ENCODE data around the gene HBQ1. TPM values are rescaled to one million over a fixed set of nuclear protein-coding genes. Genes with fewer than 3 reads are reported as not detected.
"Not testable (repeated sequence)": the region's sequence is repeated elsewhere in the genome, so short reads cannot be mapped to it uniquely, and the experiment has no call there.

The HBQ1 gene
- total and polyA plus RNA-seq, 7 donors, result 0.19 TPM; not detected in 6

DNA sequence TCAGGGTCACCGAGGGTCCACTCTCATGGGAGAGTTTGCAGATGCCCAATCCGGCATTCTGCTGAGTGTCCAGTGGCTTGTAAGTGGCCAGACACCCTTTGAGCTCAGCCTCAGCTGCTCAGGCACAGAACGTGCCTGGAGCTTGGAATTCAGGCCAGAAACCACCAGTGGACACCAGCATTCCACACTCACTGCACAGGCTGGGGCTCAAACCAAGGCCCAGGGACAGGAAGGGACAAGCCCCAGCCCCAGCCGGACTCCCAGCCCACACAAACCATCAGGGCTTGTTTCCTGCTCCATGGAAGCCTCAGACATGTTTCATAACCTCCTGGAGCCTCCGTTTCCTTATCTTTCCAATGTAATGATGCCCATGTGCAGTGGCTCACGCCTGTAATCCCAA is 36.8 kb upstream of the HBQ1 start:
- intact Hi-C loops (cut with DNase I), result no loop called here
- H3K36me3 ChIP-seq, result no peaks in the 10 kb centered on the region
- no peak overlapping the region for H3K27ac ChIP-seq
- H3K27me3 ChIP-seq, result no peaks in the 10 kb centered on the region
- WGBS, 2 donors, result 63 to 70% methylated on average over 6 of the region's 6 CpGs
- peaks cover 0 to 7% (median 0%) of the 10 kb centered on the region in 4 donors for H3K4me1 ChIP-seq
- no peaks in the 10 kb centered on the region for H3K9me3 ChIP-seq
- TF ChIP-seq, protein P1, sequence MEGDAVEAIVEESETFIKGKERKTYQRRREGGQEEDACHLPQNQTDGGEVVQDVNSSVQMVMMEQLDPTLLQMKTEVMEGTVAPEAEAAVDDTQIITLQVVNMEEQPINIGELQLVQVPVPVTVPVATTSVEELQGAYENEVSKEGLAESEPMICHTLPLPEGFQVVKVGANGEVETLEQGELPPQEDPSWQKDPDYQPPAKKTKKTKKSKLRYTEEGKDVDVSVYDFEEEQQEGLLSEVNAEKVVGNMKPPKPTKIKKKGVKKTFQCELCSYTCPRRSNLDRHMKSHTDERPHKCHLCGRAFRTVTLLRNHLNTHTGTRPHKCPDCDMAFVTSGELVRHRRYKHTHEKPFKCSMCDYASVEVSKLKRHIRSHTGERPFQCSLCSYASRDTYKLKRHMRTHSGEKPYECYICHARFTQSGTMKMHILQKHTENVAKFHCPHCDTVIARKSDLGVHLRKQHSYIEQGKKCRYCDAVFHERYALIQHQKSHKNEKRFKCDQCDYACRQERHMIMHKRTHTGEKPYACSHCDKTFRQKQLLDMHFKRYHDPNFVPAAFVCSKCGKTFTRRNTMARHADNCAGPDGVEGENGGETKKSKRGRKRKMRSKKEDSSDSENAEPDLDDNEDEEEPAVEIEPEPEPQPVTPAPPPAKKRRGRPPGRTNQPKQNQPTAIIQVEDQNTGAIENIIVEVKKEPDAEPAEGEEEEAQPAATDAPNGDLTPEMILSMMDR (IDR thresholded peaks at IDR 0.05), result no peak
- TF ChIP-seq POLR2A (IDR thresholded peaks at IDR 0.05) (no peak), EP300 (IDR thresholded peaks at IDR 0.05) (no peak), POLR2AphosphoS5 (IDR thresholded peaks at IDR 0.05) (no peak)
- H3K4me3 ChIP-seq, result no peak overlapping the region
- DNase-seq, result no peak

DNA sequence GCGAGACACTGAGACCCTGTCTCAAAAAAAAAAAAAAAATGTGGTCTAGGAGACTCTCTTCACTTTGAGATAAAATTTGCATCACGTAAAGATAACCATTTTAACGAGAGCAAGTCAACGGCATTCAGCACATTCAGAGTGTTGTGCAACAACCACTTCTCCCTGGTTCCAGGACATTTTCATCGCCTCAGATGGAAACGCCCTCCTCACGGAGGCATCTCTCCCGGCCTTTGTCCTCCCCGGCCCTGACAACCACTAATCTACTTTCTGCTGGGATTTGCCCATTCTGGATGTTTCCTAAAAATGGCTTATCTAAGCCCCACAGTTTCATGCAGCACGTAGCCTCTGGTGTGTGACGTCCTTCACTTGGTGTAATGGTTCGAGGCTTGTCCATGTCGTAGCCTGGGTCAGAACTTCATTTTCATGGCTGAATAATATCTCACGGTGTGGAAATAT is 35.4 kb upstream of the HBQ1 start:
- no peak overlapping the region for H3K4me3 ChIP-seq
- no peaks in the 10 kb centered on the region for H3K9me3 ChIP-seq
- no peaks in the 10 kb centered on the region for H3K27me3 ChIP-seq
- no peaks in the 10 kb centered on the region for H3K4me1 ChIP-seq
- no peak overlapping the region for H3K27ac ChIP-seq
- intact Hi-C loops (cut with DNase I), result no loop called here
- H3K36me3 ChIP-seq, result no peaks in the 10 kb centered on the region
- no peak for TF ChIP-seq EP300 (IDR thresholded peaks at IDR 0.05)
- 65 to 81% methylated on average over 14 of the region's 14 CpGs for WGBS, 2 donors
- DNase-seq, result no peak

DNA sequence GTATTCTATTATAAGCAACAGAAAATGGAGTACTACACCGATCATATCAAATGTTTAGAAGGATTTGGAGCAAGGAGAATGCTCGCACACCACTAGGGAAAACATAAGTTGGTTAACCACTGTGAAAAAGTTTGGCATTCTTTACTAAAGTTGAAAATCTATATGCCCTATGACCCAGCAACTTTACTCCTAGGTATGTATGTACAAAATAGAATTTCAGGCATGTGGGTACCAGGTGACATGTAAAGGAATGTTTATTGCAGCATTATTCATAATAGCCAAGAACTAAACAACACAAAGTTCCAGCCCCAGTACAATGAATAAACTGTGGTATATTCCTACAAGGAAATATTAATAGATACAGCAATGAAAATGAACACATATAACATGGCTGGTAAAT is 33.6 kb upstream of the HBQ1 start:
- no peak overlapping the region for H3K27ac ChIP-seq
- TF ChIP-seq, protein P1 (IDR thresholded peaks at IDR 0.05), result no peak
- no peaks in the 10 kb centered on the region for H3K36me3 ChIP-seq
- no peaks in the 10 kb centered on the region for H3K9me3 ChIP-seq
- intact Hi-C loops (cut with DNase I), result no loop called here
- no peak overlapping the region for H3K4me3 ChIP-seq
- 87 to 91% methylated on average over 2 of the region's 2 CpGs for WGBS, 2 donors
- no peaks in the 10 kb centered on the region for H3K27me3 ChIP-seq
- H3K4me1 ChIP-seq, result no peaks in the 10 kb centered on the region
- DNase-seq, result no peak

DNA sequence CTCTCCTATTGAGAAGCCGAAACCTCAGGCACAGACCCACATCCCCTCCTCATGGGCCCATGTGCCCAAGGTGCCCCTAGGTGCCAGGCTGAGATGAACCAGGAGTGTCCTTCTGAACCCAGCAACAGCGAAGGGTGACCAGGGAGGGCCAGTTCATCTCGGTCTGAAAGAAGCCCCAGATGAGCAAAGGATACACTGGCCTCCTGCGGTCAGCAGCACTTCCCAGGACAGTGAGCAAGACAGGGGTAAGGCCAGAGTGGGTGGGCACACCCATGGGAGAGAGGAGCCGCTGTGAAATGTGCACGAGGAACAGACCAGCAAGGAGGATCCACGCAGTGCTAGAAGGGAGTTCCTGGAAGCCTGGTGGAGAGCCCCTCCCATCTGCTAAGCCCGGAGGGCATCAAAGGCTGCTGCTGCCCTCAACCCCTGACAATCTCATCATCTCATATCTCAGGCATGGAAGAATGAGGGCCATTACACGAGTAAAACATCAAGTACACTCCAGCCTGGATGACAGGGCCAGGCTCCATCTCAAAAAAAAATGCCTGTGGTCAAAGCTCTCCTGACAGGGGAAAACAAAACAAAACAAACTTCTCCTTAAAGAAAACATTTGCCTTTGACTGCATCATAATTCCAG is 31.1 kb upstream of the HBQ1 start:
- no peak overlapping the region for H3K27ac ChIP-seq
- no peaks in the 10 kb centered on the region for H3K9me3 ChIP-seq
- H3K36me3 ChIP-seq, result no peaks in the 10 kb centered on the region
- peaks cover 0 to under 1% (median 0%) of the 10 kb centered on the region in 3 donors for H3K27me3 ChIP-seq
- H3K4me1 ChIP-seq, result peaks cover 0 to under 1% (median under 1%) of the 10 kb centered on the region in 4 donors
- DNase-seq, result no peak
- WGBS, 2 donors, result 40 to 56% methylated on average over 9 of the region's 9 CpGs
- TF ChIP-seq POLR2A (IDR thresholded peaks at IDR 0.05), result no peak
- H3K4me3 ChIP-seq, result no peak overlapping the region
- intact Hi-C loops (cut with DNase I), result no loop called here

DNA sequence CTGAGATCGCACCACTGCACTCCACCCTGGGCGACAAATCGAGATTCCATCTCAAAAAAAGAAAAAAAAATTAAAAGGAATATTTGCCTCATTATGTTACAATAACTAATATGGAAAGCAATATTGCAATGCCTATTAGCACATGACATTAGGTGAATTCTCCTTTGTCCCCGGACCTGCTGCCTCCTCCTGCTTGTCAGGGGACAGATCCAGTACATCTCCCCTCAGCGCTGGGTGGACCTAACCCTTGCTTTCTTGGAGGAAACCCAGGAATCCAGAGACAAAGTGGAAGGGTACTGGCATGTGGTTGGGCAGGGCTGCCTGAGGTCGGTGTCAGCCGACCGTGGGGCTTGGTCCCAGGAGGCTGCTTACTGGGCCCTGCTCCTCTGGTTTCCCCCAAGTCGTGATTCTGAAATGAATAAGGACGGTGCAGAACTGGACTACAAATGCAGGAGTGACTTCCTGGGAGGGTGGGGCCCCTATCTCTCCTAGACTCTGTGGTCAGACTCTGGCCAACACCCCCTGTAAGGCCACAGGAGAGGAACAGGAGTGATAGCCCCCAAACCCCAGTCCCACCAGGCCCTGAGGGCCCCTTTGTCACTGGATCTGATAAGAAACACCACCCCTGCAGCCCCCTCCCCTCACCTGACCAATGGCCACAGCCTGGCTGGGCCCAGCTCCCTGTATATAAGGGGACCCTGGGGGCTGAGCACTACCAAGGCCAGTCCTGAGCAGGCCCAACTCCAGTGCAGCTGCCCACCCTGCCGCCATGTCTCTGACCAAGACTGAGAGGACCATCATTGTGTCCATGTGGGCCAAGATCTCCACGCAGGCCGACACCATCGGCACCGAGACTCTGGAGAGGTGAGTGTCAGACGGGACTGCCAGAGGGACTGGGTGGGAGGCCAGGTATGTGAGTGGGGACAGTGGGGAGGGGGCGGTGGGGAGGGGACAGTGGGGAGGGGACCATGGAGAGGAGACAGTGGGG is 27.8 kb upstream of the HBQ1 start, which contains the start of gene HBZ:
TSS of gene HBZ (plus strand) at position 504 of the 988 bp plus-strand sequence. CDS start at position 770, 266 bp downstream.
- H3K27me3 ChIP-seq, result peaks cover 10 to 33% (median 21%) of the 10 kb centered on the region in 3 donors
- no peak within 1 kb of the TSS for H3K4me3 ChIP-seq
- H3K36me3 ChIP-seq, result no peaks in the 10 kb centered on the region
- no peak within 1 kb of the TSS for H3K27ac ChIP-seq
- intact Hi-C loops (cut with DNase I), result no loop called here
- 70 to 78% methylated on average over 17 of the region's 17 CpGs for WGBS, 2 donors
- TF ChIP-seq, protein P1 (IDR thresholded peaks at IDR 0.05), result no peak
- TF ChIP-seq EP300 (IDR thresholded peaks at IDR 0.05), result no peak
- no peak for TF ChIP-seq POLR2AphosphoS5 (IDR thresholded peaks at IDR 0.05)
- TF ChIP-seq POLR2A (IDR thresholded peaks at IDR 0.05), result no peak
- H3K9me3 ChIP-seq, result no peaks in the 10 kb centered on the region
- peaks cover 0 to 10% (median 10%) of the 10 kb centered on the region in 4 donors for H3K4me1 ChIP-seq
- DNase-seq, result no peak

DNA sequence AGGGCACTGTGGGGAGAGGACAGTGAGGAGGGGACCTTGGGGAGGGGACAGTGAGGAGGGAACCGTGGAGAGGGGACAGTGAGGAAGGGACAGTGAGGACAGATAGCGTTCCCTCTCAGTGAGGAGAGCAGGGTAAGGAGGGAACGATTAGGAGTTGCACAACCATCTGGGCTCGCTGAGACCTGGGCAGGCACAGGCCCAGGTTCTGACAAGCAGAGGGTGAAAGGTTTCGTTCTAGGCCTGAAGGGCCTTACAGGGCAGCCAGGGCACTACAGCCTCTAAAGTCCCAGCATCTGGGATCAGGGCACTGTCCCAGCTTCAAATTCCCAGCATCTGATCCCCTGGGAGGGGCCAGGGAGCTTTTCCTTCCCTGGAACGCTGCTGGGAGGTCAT is 27.1 kb upstream of the HBQ1 start:
- H3K36me3 ChIP-seq; H3K4me3 ChIP-seq; intact Hi-C loops (cut with DNase I); DNase-seq; H3K9me3 ChIP-seq; H3K27ac ChIP-seq: not testable (repeated sequence)
- H3K27me3 ChIP-seq, result peaks cover 10 to 39% (median 21%) of the 10 kb centered on the region in 3 donors
- WGBS, 2 donors, result 36 to 61% methylated on average over 4 of the region's 6 CpGs
- H3K4me1 ChIP-seq, result peaks cover 0 to 10% (median 10%) of the 10 kb centered on the region in 4 donors

DNA sequence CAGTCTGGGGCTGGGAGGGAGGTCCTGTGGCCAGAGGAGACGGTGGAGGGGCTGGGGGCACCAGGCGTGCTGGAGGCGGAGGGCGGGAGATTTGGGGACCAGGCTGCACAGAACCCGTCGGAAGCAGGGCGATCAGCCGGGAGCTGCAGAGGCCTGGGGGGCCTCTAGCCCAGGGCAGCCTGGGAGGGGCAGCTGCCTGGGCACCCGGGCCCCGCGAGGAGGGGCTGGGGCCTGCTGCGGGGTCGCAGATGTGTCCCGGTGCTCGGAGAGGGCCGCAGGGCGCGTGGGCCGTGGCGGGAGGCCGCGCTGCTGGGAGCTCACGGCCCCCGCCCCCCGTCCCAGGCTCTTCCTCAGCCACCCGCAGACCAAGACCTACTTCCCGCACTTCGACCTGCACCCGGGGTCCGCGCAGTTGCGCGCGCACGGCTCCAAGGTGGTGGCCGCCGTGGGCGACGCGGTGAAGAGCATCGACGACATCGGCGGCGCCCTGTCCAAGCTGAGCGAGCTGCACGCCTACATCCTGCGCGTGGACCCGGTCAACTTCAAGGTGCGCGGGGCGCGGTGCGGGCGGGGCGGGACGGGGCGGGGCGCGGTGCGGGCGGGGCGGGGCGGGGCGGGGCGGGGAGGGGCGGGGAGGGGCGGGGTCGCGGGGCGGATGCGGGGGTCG is 26.6 kb upstream of the HBQ1 start:
- intact Hi-C loops (cut with DNase I); H3K4me3 ChIP-seq; DNase-seq; H3K9me3 ChIP-seq; H3K27ac ChIP-seq; H3K36me3 ChIP-seq: not testable (repeated sequence)
- Histone ChIP-seq H3K27me3 (peaks cover 10 to 40% (median 21%) of the 10 kb centered on the region in 3 donors), H3K4me1 (peaks cover 0 to 10% (median 10%) of the 10 kb centered on the region in 4 donors)
- WGBS, 2 donors, result 0% methylated on average over 20 to 24 of the region's 74 CpGs

Measured in sigmoid colon (tissue), 7 donors.